IMR-90 (cell line): ENCODE data around the gene TNNI2. TPM values are rescaled to one million over a fixed set of nuclear protein-coding genes. Genes with fewer than 3 reads are reported as not detected.

Source experiments
- ATAC-seq: fragments of 200-7000 bp; cut with Tn5 transposase; 2 replicates; pipeline ENCODE4 v1.9.1; 2020; ENCODE audit warnings: low read depth, mild to moderate bottlenecking, moderate library complexity
- BruUV-seq: library from RNA; stranded (reverse); fragments of 400-500 nt; replicated peaks from 2 replicates; lab custom pipeline; 2021; lab: Mats Ljungman, UMichigan
- CTCF ChIA-PET: fragments of 300-600 bp; formaldehyde crosslinking; extraction: SDS; loops from one replicate; lab custom pipeline; 2021; ENCODE audit warnings: antibody characterized with exemption; lab: Yijun Ruan, JAX
- POLR2A ChIA-PET: fragments of 300-600 bp; sonication (Branson Sonifier 250); formaldehyde crosslinking; loops from one replicate; lab custom pipeline; 2022; ENCODE audit warnings: antibody characterized with exemption; ENCODE audit not compliant: unreplicated experiment; lab: Charles Lee
- DNase-seq: peaks from one replicate; pipeline ENCODE4 v3.0.0; 2013
- H2AFZ ChIP-seq: replicated peaks from 2 replicates; pipeline ENCODE3; 2013; ENCODE audit warnings: low read length, mild to moderate bottlenecking; ENCODE audit not compliant: poor library complexity
- H2AK5ac ChIP-seq: 2 replicates; pipeline ENCODE4 v1.6.1; 2013; ENCODE audit warnings: low read depth, low read length, inconsistent platforms
- H2AK9ac ChIP-seq: replicated peaks from 2 replicates; pipeline ENCODE3; 2013; ENCODE audit warnings: mild to moderate bottlenecking, low read depth, low read length, moderate library complexity; ENCODE audit not compliant: poor library complexity
- H2BK120ac ChIP-seq: 2 replicates; pipeline ENCODE4 v1.6.1; 2013; ENCODE audit warnings: low read depth, low read length, inconsistent platforms
- H2BK15ac ChIP-seq: 3 replicates; pipeline ENCODE4 v1.6.1; 2013; ENCODE audit warnings: low read depth, low read length, inconsistent platforms
- H2BK20ac ChIP-seq: 2 replicates; pipeline ENCODE4 v1.6.1; 2013; ENCODE audit warnings: low read depth, mild to moderate bottlenecking, inconsistent platforms, low read length, moderate library complexity
- H2BK5ac ChIP-seq: 2 replicates; pipeline ENCODE4 v1.6.1; 2013; ENCODE audit warnings: mild to moderate bottlenecking, low read depth, low read length, inconsistent platforms; ENCODE audit not compliant: poor library complexity, severe bottlenecking
- H3K14ac ChIP-seq: replicated peaks from 2 replicates; pipeline ENCODE4 v1.6.1; 2013; ENCODE audit warnings: low read depth, low read length, inconsistent platforms
- H3K18ac ChIP-seq: 2 replicates; pipeline ENCODE4 v1.6.1; 2013; ENCODE audit warnings: low read depth, low read length, control low read depth
- H3K23ac ChIP-seq: 2 replicates; pipeline ENCODE4 v1.6.1; 2013; ENCODE audit warnings: low read depth, low read length, inconsistent platforms
- H3K27ac ChIP-seq: 2 replicates; pipeline ENCODE4 v1.5.1; 2013; ENCODE audit warnings: mild to moderate bottlenecking, control low read depth, low read length; ENCODE audit not compliant: insufficient read depth
- H3K27me3 ChIP-seq: 2 replicates; pipeline ENCODE4 v1.6.1; 2013; ENCODE audit warnings: low read length; ENCODE audit not compliant: control insufficient read depth, insufficient read depth
- H3K36me3 ChIP-seq: 2 replicates; pipeline ENCODE4 v1.6.1; 2013; ENCODE audit warnings: low read length, mixed read lengths; ENCODE audit not compliant: control insufficient read depth, insufficient read depth
- H3K4ac ChIP-seq: 2 replicates; pipeline ENCODE4 v1.6.1; 2013; ENCODE audit warnings: low read depth, low read length, inconsistent platforms
- H3K4me1 ChIP-seq: 2 replicates; pipeline ENCODE4 v1.6.1; 2013; ENCODE audit warnings: low read length, mixed read lengths; ENCODE audit not compliant: control insufficient read depth, insufficient read depth
- H3K4me2 ChIP-seq: 2 replicates; pipeline ENCODE4 v1.6.1; 2013; ENCODE audit warnings: low read depth, mild to moderate bottlenecking, control low read depth, low read length, moderate library complexity
- H3K4me3 ChIP-seq: 2 replicates; pipeline ENCODE4 v1.5.1; 2013; ENCODE audit warnings: low read depth, mild to moderate bottlenecking, control low read depth, low read length, moderate library complexity; ENCODE audit not compliant: insufficient read depth
- H3K56ac ChIP-seq: 2 replicates; pipeline ENCODE4 v1.6.1; 2013; ENCODE audit warnings: low read length, inconsistent platforms; ENCODE audit not compliant: insufficient read depth; ENCODE audit errors: extremely low read depth
- H3K79me1 ChIP-seq, 2 experiments: 2 replicates each; pipeline ENCODE4 v1.6.1; 2013; ENCODE audit warnings: low read length in 2 of 2, inconsistent platforms in 1 of 2, low read depth in 1 of 2
- H3K9ac ChIP-seq: 2 replicates; pipeline ENCODE4 v1.6.1; 2013; ENCODE audit warnings: low read depth, low read length, control low read depth
- H3K9me1 ChIP-seq: 2 replicates; pipeline ENCODE4 v1.6.1; 2013; ENCODE audit warnings: low read length, inconsistent platforms; ENCODE audit not compliant: insufficient read depth
- H3K9me3 ChIP-seq: 2 replicates; pipeline ENCODE4 v1.6.1; 2013; ENCODE audit warnings: low read length; ENCODE audit not compliant: control insufficient read depth, insufficient read depth
- H4K20me1 ChIP-seq: 2 replicates; pipeline ENCODE4 v1.6.1; 2013; ENCODE audit warnings: low read length, inconsistent platforms; ENCODE audit not compliant: insufficient read depth
- H4K5ac ChIP-seq: 2 replicates; pipeline ENCODE4 v1.6.1; 2013; ENCODE audit warnings: mild to moderate bottlenecking, low read depth, low read length, control low read depth
- H4K8ac ChIP-seq, 2 experiments: 2 replicates each; pipeline ENCODE4 v1.6.1; 2013; ENCODE audit warnings: low read depth in 2 of 2, low read length in 2 of 2, control low read depth in 1 of 2, inconsistent platforms in 1 of 2
- H4K91ac ChIP-seq: 2 replicates; pipeline ENCODE4 v1.6.1; 2013; ENCODE audit warnings: low read depth, low read length, inconsistent platforms; ENCODE audit not compliant: insufficient read depth
- WGBS, 2 experiments: methylation state at CpG; one replicate each; pipeline versions ENCODE4 v1.1.5 to v1.1.7; 2013; ENCODE audit warnings: missing lambda C conversion rate in 2 of 2; ENCODE audit not compliant: insufficient read length in 1 of 2; ENCODE audit errors: extremely low coverage in 2 of 2; 5-methylcytosine and 5-hydroxymethylcytosine counted together
- dilution Hi-C: fragments of 300-500 bp; cut with HindIII; formaldehyde crosslinking; loops from one replicate; pipeline ENCODE4 v1.14.3; 2018; ENCODE audit warnings: low sequenced_read_pairs; ENCODE audit not compliant: unreplicated experiment
- in situ Hi-C: fragments of 300-500 bp; cut with MboI; formaldehyde crosslinking; loops from 3 replicates; pipeline ENCODE4 v1.14.3; 2019; ENCODE audit warnings: low sequenced_read_pairs, inconsistent platforms, mixed read lengths
- intact Hi-C: fragments of 100-400 bp; cut with micrococcal nuclease; formaldehyde crosslinking; loops from 2 replicates; pipeline ENCODE4 v1.10.0; 2022
- polyA plus RNA-seq, 3 experiments: library from polyadenylated mRNA; depleted of rRNA; stranded (reverse); fragments of >200 nt; gene quantifications; 2 replicates each; pipeline ENCODE4 v1.2.3, GENCODE V29; 2012; ENCODE audit warnings: low replicate concordance in 1 of 3
- total RNA-seq: library from RNA; depleted of rRNA; stranded (reverse); fragments of >200 nt; gene quantifications from 2 replicates; pipeline ENCODE4 v1.2.3, GENCODE V29; 2012
- TF ChIP-seq, protein P1 (sequence below): conservative IDR thresholded peaks from 2 replicates; pipeline ENCODE4 v1.5.1; 2012; ENCODE audit warnings: mild to moderate bottlenecking, low read depth, low read length, improper control_type of control experiment

Gene TNNI2
- total and polyA plus RNA-seq, 2 of the 4 experiments (the other 2 are of a cell fraction): not detected

DNA sequence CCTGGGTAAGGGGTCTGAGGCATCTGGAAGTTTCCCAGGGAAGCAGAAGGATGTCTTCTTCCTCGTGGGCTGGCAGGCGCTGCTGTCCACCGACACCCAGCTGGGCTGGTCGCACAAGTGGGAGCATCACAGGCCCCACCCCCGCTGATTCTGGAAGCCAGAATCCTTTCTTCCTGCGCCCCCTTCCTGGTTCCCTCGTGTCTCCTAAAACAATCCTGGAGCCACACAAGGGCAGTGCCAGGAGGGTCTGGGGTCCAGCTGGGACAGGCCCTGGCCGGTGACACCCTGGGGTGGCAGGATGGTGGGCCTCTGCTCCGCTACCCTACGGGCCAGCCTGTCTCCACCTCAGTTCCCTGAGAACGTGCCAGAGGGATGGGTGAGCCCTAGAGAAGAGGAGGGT, 18.3 kb downstream of the TNNI2 start:
- Histone ChIP-seq H3K56ac (no peak overlapping the region), H3K23ac (no peak overlapping the region), H2BK20ac (no peak overlapping the region), H4K8ac (no peak overlapping the region), H3K9ac (no peak overlapping the region), H2BK15ac (no peak overlapping the region), H2AFZ (no peak overlapping the region), H3K27ac (no peak overlapping the region), H3K4me1 (no peaks in the 10 kb centered on the region), H2BK120ac (no peak overlapping the region), H3K4me3 (no peak overlapping the region), H2AK5ac (no peak overlapping the region), H3K9me1 (no peaks in the 10 kb centered on the region), H3K4me2 (no peak overlapping the region), H3K36me3 (no peaks in the 10 kb centered on the region), H2BK5ac (no peak overlapping the region), H4K91ac (no peak overlapping the region), H3K14ac (no peak overlapping the region), H3K9me3 (no peaks in the 10 kb centered on the region), H4K20me1 (no peaks in the 10 kb centered on the region), H3K27me3 (peaks cover 29% of the 10 kb centered on the region), H4K5ac (no peak overlapping the region), H3K4ac (no peak overlapping the region), H3K18ac (no peak overlapping the region), H2AK9ac (no peak overlapping the region), H3K79me1 (no peaks in the 10 kb centered on the region)
- no TSS peak for BruUV-seq
- ATAC-seq (no peak), DNase-seq (no peak)
- TF ChIP-seq, protein P1, sequence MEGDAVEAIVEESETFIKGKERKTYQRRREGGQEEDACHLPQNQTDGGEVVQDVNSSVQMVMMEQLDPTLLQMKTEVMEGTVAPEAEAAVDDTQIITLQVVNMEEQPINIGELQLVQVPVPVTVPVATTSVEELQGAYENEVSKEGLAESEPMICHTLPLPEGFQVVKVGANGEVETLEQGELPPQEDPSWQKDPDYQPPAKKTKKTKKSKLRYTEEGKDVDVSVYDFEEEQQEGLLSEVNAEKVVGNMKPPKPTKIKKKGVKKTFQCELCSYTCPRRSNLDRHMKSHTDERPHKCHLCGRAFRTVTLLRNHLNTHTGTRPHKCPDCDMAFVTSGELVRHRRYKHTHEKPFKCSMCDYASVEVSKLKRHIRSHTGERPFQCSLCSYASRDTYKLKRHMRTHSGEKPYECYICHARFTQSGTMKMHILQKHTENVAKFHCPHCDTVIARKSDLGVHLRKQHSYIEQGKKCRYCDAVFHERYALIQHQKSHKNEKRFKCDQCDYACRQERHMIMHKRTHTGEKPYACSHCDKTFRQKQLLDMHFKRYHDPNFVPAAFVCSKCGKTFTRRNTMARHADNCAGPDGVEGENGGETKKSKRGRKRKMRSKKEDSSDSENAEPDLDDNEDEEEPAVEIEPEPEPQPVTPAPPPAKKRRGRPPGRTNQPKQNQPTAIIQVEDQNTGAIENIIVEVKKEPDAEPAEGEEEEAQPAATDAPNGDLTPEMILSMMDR: no peak
- in situ Hi-C loops (no loop called here), intact Hi-C loops (no loop called here), dilution Hi-C loops (no loop called here)
- POLR2A ChIA-PET: no interaction called here
- 80% methylated on average over 2 of the region's 11 CpGs; no CpG with 5 or more reads in 1 of the 2 experiments for WGBS, 2 experiments
- CTCF ChIA-PET: no interaction called here
